GM12801 (cell line): ENCODE data around the gene CDC45.

Source experiments
- CTCF ChIP-seq: IDR thresholded peaks from one replicate; pipeline ENCODE4 v1.5.1; 2011; ENCODE audit warnings: control low read depth; ENCODE audit not compliant: insufficient read length; ENCODE audit errors: extremely low read depth

Gene CDC45

GRCh38 chr22:19479355-19480172 lies at the start of gene CDC45:
Gene CDC45, plus strand, starts transcription at chr22:19479920. Its CDS starts 49 bp downstream, at chr22:19479969.
- TF ChIP-seq CTCF = no peak

GRCh38 chr22:19429950-19430889 lies 49.5 kb upstream of the CDC45 start:
- TF ChIP-seq CTCF = no peak

DNA sequence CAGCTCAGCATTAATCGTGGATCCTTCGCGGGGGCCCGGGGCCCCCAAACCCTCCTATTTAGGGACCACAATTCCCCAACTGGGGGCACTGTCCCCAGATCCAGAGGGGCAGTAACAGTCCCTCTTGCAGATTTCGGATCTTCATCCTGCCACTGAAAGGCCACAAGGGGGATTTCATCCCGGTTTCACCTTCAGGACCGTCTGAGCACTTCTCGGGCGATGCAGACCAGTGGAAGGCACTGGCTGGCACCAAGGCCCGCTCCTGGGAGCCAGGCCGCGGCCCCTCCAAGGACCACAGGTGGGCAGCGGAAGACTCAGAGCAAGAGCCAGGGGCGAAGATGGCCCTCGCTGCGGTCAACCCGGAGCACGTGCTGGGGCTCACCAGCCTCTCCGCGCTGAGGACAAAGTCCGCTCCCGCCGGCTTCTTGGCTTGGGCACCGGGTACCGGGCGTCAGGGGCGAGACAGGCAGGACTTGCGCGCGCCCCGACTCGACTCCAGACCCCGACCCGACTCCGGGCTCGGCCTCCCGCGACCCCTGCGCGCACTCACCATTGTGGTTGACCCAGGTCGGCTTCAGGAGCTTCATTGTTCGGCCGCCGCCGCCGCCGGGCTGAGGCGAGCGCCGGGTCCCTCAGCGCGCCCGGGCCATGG lies 48.7 kb upstream of the CDC45 start:
- TF ChIP-seq CTCF = no peak

DNA sequence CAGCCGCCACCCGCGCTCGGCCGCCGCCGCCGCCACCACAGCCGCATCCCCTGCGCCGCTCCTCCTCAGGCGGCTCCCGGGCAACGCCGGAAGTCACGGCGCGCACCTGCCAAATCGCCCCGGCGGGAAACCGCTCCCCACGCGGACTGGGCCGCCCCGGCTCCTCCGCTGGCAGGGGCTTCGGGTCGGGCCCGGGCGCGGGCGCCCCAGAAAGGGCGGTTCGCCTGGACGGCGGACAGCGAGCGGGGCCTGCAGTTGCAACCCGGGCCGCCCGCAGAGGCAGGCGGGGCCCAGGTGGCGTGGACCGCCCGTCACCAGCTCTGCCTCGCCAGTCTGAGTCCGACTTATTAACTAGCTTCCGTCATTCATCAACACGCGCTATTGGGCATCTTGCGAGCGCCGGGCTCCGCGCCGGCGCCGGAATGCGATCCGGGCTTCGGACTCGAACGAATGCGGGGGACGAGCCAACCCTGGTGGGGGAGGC lies 48.0 kb upstream of the CDC45 start, which contains the start of gene HIRA:
Gene HIRA (minus strand): TSS at position 85 of the 484 bp plus-strand sequence. CDS start 257 bp downstream, outside the sequence.
- TF ChIP-seq CTCF = no peak

- no peak for TF ChIP-seq CTCF
Observed at GRCh38 chr22:19432133-19432851, 47.4 kb upstream of the CDC45 start, which contains the start of gene MRPL40. Gene MRPL40, plus strand, starts transcription at chr22:19432545. Its CDS starts 10 bp downstream, at chr22:19432555.

GRCh38 chr22:19434401-19434800 lies 45.3 kb upstream of the CDC45 start:
- no peak for TF ChIP-seq CTCF
